GM03348 (cell line): ENCODE results near the gene SHLD2.
"Not testable (repeated sequence)": the region's sequence is repeated elsewhere in the genome, so short reads cannot be mapped to it uniquely, and the experiment has no call there.

Source experiments
- DNase-seq: peaks from one replicate; pipeline ENCODE4 v3.0.0; 2012; ENCODE audit warnings: low spot score

Gene SHLD2

DNA sequence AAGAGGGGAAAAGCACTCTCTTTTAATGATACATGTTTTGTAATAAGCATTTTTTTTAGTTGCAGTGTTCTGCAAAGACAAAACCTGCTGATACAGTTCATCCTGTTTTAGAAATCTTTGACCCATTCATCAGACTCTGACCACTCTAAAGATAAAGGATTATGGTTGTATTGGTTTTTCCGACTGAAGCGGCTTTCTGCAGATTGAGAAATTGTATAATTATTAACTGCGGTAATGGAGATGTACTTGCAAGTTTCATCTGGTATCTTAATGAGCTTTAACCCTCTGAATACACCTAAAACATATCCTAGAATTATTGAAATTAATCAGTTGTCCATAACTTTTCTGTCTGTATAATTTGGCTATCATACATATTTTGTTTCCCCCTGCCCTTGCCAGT is 50.6 kb downstream of the SHLD2 start:
- DNase-seq: not testable (repeated sequence)

DNA sequence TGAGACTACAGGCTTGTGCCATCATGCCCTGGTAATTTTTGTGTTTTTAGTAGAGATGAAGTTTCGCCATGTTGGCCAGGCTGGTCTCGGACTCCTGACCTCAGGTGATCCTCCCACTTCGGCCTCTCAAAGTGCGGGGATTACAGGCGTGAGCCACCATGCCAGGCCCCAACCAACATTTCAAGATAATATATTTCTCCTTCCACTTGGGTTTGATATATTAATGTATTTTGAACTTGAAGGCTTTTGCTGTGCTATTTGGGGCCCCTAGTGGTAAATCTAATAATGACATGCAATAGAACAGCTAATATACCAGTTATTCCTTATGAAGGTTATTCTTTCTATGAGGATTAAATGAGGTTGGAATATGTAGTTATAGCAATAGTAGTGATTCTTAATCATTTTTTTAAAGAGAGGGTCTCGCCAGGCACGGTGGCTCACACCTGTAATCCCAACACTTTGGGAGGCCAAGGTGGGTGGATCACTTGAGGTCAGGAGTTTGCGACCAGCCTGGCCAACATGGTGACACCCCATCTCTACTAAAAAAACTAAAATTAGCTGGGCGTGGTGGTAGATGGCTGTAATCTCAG is 54.1 kb downstream of the SHLD2 start:
- DNase-seq: not testable (repeated sequence)

DNA sequence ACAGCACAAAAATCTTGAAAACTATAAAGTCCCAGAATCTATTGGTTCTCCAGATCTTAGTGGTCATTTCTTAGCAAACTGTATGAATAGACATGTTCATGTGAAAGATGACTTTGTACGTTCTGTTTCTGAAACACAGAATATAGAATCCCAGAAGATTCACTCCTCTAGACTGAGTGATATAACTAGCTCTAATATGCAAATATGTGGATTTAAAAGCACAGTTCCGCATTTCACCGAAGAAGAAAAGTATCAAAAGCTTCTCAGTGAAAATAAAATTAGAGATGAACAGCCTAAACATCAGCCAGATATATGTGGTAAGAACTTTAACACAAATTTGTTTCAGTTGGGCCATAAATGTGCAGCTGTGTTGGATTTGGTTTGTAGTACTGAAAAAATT is 56.5 kb downstream of the SHLD2 start:
- DNase-seq: not testable (repeated sequence)

DNA sequence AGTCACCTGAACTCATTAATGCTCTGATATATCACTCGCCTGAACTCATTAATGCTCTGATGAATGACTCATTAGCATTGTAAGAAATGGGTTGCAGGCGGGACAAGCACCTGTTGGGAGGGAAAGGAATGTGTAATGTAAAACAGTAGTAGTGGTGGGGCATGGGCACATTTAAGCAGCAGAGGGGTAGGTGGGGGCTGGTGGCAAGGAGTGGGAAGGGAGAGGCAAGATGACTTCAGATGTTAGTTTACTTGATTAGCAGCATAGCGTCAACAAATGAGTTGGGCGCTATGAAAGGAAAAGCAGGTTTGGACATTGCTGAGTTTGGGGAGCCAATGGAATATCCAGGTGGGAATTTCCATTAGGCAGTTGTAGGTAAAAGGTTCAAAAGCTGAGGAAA is 61.8 kb downstream of the SHLD2 start:
- not testable (repeated sequence) for DNase-seq

DNA sequence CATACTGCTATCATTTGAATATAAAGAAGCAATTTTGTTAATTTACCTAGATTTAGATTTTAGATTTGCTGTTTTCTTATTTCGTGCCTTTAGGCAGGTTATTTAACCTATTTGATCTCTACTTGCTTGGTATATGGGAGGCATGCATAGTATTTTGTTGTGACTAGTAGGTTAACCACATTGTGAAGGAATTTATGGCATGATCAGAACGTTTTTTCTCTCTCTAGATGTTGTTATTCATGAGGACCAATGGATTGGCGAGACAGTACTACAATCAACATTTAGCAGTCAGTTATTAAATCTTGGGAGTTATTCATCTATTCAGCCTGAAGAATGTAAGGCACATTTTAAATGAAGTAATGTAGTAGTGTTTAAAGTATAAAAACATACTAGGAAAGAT is 62.8 kb downstream of the SHLD2 start:
- peak; percentile 22 for DNase-seq

DNA sequence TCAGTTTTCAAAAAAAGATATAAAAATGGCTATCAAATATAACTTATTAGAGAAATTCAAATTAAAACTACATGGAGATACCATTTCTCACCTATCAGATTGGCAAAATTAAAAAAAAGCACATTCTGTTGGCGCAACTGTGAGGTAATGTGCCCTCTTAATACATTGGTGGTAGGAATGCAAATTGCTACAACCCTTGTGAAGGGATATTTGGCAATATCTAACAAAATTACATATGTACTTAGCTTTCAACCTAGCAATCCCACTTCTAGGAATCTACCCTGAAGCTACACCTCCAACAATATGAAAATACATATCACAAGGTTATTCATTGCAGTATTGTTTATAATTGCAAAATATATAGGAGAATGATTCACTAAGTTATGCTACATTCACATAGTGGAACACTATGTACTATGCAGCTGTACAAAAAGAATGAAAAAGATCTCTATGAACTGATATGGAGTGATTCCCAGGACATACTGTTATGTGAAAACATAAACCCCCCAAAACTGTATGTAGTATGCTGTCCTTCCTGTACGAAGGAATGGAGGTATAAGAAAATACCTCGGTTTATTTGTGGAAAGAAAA is 67.8 kb downstream of the SHLD2 start:
- DNase-seq: not testable (repeated sequence)

DNA sequence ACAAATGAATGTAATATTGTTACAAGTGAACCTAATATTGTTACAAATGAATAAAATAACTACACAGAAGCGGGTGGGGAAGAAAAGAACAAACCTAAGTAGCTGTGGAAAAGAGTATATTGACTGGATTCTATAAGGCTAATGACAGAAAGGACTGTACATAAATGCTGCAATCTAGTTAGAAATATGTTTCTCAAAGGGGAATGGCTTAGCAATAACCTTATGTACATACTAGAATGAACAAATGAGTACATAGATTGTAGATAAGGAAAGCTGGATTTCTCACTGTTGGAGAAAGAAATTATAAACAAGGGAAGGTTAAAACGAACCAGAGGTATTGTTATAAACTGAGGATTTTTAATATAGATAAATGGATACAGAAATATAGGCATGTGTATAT is 68.4 kb downstream of the SHLD2 start:
- not testable (repeated sequence) for DNase-seq

DNA sequence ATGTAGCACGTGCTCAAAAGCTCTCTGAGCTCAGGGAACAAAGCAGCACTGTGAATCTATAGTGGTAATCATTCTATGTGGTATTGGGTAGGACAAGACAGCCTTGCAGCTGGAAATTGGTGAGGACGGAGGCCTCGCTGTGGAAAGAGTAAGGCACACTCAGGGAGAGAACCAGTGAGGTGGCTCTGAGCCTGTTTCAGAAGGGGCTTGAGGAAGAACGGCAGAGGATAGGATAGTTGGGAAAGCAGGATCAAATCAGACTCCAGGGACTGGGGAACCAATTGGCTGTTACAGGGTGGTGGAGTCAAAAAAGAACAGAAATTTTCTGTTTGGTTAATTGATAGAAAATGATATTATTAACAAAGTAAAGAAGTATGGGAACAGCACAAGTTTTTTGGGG is 74.9 kb downstream of the SHLD2 start:
- not testable (repeated sequence) for DNase-seq

DNA sequence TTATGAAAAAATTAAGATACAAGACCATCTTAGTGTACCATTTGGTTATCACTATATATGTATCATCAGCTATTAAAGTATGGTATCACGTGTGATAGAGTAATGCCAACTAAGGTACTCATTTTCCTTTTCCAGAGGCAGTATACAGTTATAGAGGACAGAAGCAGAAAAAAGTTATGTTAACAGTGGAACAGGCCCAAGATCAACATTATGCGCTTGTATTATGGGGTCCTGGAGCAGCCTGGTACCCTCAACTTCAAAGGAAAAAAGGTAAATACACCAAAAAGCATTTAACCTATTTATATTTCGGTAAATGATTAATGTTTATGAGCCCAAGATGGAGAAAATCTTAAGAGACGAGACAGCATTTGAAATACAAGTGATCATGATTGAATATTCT is 75.7 kb downstream of the SHLD2 start:
- not testable (repeated sequence) for DNase-seq

DNA sequence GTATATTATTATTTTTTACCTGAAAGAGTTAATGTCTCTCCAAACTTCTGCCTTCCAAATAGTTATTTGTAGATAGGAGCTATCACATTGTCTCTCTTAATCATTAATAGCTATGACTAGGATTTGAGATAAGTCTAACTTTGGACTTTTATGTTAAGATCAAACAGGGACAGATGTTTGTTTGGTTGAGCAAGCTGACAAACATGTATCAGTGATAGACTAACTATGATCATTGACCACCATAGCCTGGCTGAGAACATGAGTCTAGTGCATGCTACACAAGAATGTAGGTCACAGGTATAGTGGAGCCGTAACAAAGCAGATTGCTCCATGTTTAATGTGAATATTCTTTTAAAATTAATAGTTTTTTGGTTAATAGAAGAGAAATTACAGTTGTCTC is 76.7 kb downstream of the SHLD2 start:
- DNase-seq: not testable (repeated sequence)

DNA sequence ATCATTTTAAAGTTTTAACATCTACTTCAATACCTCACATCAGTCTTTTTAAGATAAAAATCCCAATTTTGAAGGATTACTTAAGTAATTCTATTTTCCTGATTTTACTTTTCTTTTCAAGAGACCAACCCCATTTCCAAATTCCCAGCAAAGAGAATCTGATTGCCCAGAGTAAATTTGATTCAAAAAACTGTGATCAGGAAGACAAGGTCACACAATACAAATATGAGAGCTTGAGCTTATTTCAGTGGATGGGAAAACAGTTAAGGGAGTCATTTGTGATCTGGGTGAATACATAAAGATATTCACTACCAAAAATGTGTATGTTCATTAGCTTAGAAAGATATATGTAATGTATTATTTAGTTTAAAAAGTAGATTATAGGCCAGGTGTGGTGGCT is 77.2 kb downstream of the SHLD2 start:
- DNase-seq: not testable (repeated sequence)

DNA sequence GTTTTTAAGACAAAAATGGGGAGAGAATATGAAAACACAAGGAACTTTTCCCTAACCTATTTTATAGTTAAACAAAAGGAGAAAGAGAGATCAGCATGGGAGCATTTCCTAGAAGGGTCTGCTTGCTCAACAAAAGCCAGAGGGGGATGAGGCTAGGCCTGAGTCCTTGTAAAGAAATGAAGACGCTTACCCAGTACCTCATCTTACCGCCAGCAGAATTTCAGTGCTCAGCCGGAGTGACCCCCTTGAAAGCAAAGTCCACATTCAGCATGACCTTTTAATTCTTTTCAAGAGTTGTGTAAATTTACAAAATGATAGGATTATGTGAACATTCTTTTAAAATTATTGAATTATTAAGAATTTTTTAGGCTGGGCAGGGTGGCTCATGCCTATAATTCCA is 82.6 kb downstream of the SHLD2 start:
- not testable (repeated sequence) for DNase-seq

DNA sequence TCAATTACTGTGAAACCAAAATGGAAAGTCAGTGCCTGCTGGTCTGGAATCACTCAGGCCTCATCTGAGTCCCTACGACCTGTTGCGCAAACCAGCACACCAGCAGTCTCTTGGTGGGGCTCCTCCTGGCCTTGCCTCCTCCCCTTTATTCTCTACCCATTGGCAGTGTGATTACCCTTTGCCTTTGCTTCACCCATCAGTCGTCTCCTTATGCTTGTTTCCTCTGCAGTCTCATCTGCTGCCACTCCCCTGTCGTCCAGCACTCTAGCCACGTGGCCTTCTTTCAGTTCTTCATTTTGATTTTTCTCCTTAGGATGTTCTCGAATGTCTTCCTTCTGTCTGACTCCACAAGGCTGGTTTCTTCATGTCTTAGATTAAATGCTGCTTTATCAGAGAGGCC is 89.4 kb downstream of the SHLD2 start:
- DNase-seq: not testable (repeated sequence)

DNA sequence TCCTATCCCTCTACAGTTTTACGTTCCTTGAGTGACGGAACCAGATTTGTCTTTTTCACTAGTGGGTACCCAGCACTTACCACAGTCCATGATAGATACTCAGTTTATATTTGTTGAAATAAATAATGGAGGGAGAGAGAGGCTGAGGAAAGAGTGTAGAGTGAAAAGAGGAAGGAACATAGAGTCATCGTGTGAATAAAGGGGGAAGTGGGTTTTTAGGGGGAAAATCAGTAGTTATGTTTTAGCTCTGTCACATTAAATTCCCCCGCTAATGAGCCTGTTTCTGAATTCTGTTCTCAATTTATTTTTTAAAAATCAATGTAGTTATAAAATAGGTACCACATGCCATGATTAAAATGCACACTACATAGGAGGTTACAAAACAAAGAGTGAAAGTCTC is 91.0 kb downstream of the SHLD2 start:
- DNase-seq: not testable (repeated sequence)

DNA sequence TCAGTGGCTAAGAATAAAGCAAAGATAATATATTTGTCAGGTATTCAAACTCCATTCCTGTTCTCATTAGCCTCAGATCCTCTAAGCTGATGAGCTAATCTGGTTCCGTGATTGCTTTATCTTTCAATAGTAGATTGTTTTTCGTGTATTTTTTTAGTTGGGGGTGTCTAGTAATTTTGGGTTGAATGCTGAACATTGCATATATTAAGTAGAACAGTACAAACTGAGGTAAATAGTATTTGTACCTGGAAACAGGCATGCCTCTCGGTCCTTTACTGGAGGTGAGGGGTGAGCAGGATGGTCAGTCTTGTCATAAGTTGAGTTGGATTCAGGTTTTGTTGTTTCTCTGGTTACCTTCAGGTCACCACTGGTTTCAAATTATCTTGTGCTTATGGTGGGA is 92.6 kb downstream of the SHLD2 start:
- not testable (repeated sequence) for DNase-seq

DNA sequence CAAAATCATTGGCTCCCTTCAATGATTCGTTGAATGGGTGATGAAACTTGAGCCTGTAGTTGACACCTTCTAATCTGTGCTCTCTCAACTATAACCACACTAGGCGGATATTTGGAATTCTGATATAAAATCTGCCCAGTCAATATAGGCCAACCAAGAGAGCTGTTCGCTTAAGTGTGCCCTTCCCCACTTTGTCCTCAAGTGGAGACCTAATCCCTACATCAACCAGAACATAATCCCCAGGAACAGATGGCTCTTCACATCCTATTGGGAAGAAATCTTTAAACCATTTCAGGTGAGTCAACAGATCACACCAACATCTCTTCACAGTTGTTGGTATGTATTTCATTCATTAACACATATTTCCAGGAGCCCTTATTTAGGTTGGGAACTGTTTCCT is 96.8 kb downstream of the SHLD2 start:
- not testable (repeated sequence) for DNase-seq

DNA sequence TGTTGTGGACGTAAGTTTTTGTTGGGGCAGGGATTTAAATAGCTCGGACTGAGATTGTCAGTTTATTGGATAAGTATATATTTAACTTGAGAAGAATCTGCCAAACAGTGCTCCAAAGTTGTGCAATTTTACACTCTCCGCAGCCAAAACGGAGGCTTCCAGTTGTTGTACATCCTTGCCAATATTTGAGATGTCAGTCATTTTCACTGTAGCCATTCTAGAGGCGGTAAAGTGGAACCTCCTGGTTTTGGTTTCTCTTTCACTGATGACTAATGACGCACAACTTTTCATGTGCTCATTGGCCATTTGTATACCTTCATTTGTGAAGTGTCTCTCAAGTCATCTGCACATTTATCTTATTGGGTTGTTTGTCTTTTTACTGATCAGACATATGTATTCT is 105.9 kb downstream of the SHLD2 start:
- peak; percentile 31 for DNase-seq

DNA sequence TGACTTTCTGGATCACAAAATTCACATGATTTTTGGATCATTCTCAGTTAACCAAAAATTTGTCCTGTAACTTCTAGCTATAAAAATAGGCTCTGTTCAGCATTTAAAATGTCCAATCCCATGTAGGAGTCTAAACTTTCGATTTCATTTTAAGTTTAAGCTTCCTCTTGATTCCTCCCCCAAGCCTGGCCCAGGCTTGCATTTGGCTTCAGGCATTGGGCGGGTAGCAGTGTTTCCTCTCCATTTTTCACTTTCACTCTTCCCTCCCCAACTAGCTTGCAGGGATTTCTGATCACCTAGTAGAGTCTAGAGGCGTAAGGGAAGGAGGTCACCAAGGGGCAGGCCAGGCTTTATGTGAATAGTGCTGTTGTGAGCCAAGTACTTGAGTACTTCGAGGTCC is 109.8 kb downstream of the SHLD2 start:
- not testable (repeated sequence) for DNase-seq

DNA sequence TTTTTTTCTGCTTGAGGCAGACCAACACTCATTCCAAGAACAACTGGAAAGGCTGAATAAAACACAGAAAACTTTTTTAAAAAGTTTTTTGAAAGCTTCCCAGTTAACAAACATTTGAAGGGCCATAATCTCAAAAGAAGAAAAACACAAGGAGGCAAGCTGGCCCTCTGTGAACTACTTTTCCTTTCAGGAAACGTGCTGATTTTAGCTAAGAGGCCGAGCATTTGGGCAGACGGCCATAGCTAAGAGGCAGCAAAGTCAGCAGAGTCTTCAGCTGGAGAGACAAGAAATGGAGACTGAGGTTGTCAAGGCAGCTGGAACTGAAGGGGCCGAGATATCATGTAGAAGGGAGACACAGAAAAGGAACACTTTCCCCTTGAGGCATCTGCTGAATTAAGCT is 111.9 kb downstream of the SHLD2 start:
- not testable (repeated sequence) for DNase-seq

DNA sequence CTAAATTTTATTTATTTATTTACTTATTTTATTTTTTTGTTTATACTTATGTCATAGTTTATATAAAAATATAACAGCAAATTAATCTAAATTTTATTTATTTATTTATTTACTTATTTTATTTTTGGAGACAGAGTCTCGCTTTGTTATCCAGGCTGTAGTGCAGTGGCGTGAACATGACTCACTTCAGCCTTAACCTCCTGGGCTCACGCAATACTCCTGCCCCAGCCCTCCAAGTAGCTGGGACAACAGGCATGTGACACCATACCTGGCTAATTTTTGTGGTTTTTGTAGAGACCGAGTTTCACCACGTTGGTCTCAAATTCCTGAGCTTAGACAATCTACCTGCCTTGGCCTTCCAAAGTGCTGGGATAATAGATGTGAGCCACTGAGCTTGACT is 115.3 kb downstream of the SHLD2 start:
- not testable (repeated sequence) for DNase-seq

DNA sequence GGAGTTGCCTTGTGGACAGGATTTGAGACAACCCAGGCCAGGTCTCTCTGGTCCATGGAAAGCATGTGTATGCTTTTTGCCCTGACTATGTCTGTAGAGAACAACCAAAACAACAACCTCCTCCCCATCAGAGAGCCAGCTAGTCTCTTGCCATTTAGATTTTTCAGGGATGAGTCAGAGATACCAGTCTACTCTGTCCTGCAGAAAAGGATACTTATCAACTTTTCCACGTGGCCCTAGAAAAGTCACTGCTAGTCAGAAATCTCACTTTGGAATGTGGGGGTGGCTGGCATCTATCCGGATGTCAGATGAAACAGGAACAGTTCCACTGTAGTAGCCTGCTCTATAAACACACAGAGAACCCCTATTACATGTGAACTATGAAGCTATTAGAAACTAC is 116.8 kb downstream of the SHLD2 start:
- peak; percentile 37 for DNase-seq

DNA sequence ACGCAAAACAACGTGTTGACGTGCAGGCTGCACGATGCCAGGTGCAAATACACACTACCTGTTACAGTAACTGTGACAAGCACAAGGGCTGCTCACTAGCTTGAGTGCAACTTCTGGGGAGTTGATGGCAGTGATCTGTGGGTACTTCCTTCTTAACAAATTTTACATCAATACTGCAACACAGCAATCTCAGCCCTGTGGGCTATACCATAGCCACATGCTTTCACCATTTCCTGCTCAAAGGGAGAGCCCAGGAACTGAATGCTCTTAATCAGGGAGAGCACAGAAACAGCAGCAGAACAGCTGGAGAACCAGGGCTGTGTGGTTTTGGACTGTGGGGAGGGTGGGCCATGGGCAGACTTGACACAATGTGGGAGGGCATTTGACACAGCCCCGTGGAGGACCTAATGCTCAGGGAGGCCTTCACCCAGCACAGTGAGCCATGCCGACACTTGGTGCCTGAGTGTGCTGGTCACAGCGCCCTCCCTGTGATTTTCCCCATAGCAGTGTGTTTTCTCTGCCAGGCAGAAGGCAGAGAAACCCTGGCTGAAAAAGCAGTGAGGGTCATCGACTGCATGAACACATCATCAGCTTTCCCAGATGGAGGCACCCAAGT is 118.3 kb downstream of the SHLD2 start:
- DNase-seq: not testable (repeated sequence)

DNA sequence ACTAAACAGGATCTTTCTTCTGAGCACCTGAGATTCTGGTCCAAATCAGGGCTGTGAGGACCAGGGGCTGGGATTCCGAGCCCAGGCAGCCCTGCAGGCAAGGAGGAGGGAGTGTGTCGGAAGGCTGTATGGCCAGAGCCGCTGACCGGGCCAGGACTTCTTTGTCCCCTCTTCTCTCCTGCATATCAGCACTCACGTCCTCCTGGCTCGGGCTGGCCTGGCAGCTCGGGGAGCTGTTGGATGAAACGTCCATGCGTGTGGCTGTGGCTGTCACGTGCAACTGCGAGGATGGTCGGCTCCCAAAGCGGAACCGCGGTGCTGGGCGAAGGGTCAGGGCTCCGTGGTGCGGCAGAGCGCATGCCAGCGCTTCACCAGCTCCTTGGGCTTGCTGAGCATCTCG is 118.8 kb downstream of the SHLD2 start:
- not testable (repeated sequence) for DNase-seq

DNA sequence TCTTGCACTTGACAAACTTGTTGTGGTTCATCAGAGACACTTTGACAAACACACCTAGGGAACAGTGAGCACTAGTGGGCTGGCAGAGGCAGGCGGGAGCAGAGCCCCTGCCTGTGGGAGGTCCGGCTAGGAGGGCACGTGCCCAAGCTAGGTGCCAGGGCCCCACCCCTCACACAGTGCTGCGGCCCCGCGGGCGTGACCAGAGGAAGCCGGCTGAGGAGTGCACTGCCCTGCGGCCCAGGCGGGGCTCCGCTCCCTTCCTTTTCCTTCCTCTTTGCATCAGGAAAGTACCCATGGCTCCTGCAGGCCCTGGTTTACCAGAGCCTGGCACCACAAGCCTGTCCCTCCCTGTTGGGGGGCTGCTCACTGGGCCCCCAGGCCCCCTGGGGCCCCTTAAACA is 121.1 kb downstream of the SHLD2 start:
- not testable (repeated sequence) for DNase-seq
